HCT116 (cell line): Measurements from ENCODE around the gene RBMS1. TPM values are rescaled to one million over a fixed set of nuclear protein-coding genes. Genes with fewer than 3 reads are reported as not detected.

ENCODE experiments used
- ATAC-seq: fragments of 200-7000 bp; cut with Tn5 transposase; 2 replicates; pipeline ENCODE4 v1.9.1; 2020; ENCODE audit warnings: mild to moderate bottlenecking, moderate library complexity
- BruUV-seq: library from RNA; stranded (reverse); fragments of 400-500 nt; replicated peaks from 2 replicates; lab custom pipeline; 2021; lab: Mats Ljungman, UMichigan
- CTCF ChIA-PET: fragments of 300-600 bp; sonication (Branson Sonifier 250); formaldehyde crosslinking; loops from one replicate; lab custom pipeline; 2021; ENCODE audit warnings: antibody characterized with exemption; lab: Charles Lee
- POLR2A ChIA-PET: fragments of 300-600, 350-600 bp; sonication (Branson Sonifier 250); formaldehyde crosslinking; loops from one replicate; lab custom pipeline; 2021; ENCODE audit warnings: antibody characterized with exemption; lab: Charles Lee
- RAD21 ChIA-PET, 2 experiments: fragments of 300-600 bp; sonication (Branson Sonifier 250); formaldehyde crosslinking; loops; one replicate each; lab custom pipeline; 2023; ENCODE audit warnings: low total read pairs in 2 of 2; ENCODE audit not compliant: uncharacterized antibody in 2 of 2, unreplicated experiment in 2 of 2, low non-redundant PET in 1 of 2; lab: Charles Lee
- DNase-seq: peaks from one replicate; pipeline ENCODE4 v3.0.0-alpha.2; 2010; ENCODE audit warnings: low read depth, low spot score
- H2AFZ ChIP-seq: fragments of 200-600 bp; shearing (Covaris generic), sonication (generic); 2 replicates; pipeline ENCODE4 v1.6.1; 2017; ENCODE audit warnings: low read depth, mixed run types, mixed read lengths, antibody characterized with exemption, low read length; ENCODE audit not compliant: poor library complexity, severe bottlenecking
- H3K27ac ChIP-seq: 2 replicates; pipeline ENCODE4 v1.5.1; 2012; ENCODE audit warnings: low read depth, low read length
- H3K27me3 ChIP-seq: fragments of 200-600 bp; sonication (generic); 2 replicates; pipeline ENCODE4 v1.6.1; 2016; ENCODE audit warnings: mixed run types, low read length, mixed read lengths; ENCODE audit not compliant: insufficient read depth
- H3K36me3 ChIP-seq, 2 experiments: fragments of 200-500 bp in 1 of 2; fragments of 200-600 bp in 1 of 2; sonication (Bioruptor generic) in 1 of 2; sonication (generic) in 1 of 2; 2 replicates each; pipeline versions ENCODE4 v1.5.1 to v1.6.1; 2014 to 2016; ENCODE audit warnings: low read length in 2 of 2, inconsistent platforms in 1 of 2, mixed read lengths in 1 of 2, mixed run types in 1 of 2; ENCODE audit not compliant: insufficient read depth in 2 of 2, control insufficient read depth in 1 of 2
- H3K4me1 ChIP-seq, 2 experiments: fragments of 200-600 bp in 1 of 2; sonication (generic) in 1 of 2; 2 replicates each; pipeline versions ENCODE4 v1.5.1 to v1.6.1; 2012 to 2017; ENCODE audit warnings: low read length in 2 of 2, inconsistent platforms in 1 of 2, mild to moderate bottlenecking in 1 of 2, mixed read lengths in 1 of 2, mixed run types in 1 of 2, moderate library complexity in 1 of 2; ENCODE audit not compliant: insufficient read depth in 2 of 2, control insufficient read depth in 1 of 2
- H3K4me2 ChIP-seq: fragments of 200-600 bp; sonication (generic); 2 replicates; pipeline ENCODE4 v1.6.1; 2017; ENCODE audit warnings: mixed run types, low read length, mixed read lengths
- H3K4me3 ChIP-seq, 2 experiments: fragments of 200-600 bp in 1 of 2; sonication (generic) in 1 of 2; replicated peaks in 1 of 2; 2 replicates each; pipeline ENCODE4 v1.5.1; 2011 to 2016; ENCODE audit warnings: low read length in 2 of 2, control low read depth in 1 of 2, low read depth in 1 of 2, mild to moderate bottlenecking in 1 of 2, mixed read lengths in 1 of 2, mixed run types in 1 of 2
- H3K79me2 ChIP-seq: fragments of 200-600 bp; sonication (generic); 2 replicates; pipeline ENCODE4 v1.6.1; 2017; ENCODE audit warnings: mild to moderate bottlenecking, mixed run types, low read length, moderate library complexity, mixed read lengths; ENCODE audit not compliant: insufficient read depth
- H3K9ac ChIP-seq: fragments of 200-600 bp; sonication (generic); 2 replicates; pipeline ENCODE4 v1.6.1; 2016; ENCODE audit warnings: low read length, mixed read lengths
- H3K9me2 ChIP-seq: fragments of 200-600 bp; sonication (generic), shearing (Covaris generic); 2 replicates; pipeline ENCODE4 v1.6.1; 2017; ENCODE audit warnings: mixed run types, mild to moderate bottlenecking, moderate library complexity; ENCODE audit not compliant: insufficient read depth
- H3K9me3 ChIP-seq, 2 experiments: fragments of 200-500 bp in 1 of 2; fragments of 200-600 bp in 1 of 2; sonication (Bioruptor generic) in 1 of 2; sonication (generic) in 1 of 2; 2 replicates each; pipeline ENCODE4 v1.6.1; 2014 to 2017; ENCODE audit warnings: low read length in 2 of 2, mixed read lengths in 2 of 2, inconsistent platforms in 1 of 2, low read depth in 1 of 2, mild to moderate bottlenecking in 1 of 2, mixed run types in 1 of 2, moderate library complexity in 1 of 2; ENCODE audit not compliant: control insufficient read depth in 1 of 2, insufficient read depth in 1 of 2
- H4K20me1 ChIP-seq: fragments of 200-600 bp; sonication (generic), shearing (Covaris generic); 2 replicates; pipeline ENCODE4 v1.6.1; 2017; ENCODE audit warnings: mixed run types, mild to moderate bottlenecking, moderate library complexity; ENCODE audit not compliant: insufficient read depth
- CEBPB ChIP-seq: IDR thresholded peaks from 2 replicates; pipeline ENCODE4 v1.6.1; 2012; ENCODE audit warnings: low read depth
- EGR1 ChIP-seq: IDR thresholded peaks from 2 replicates; pipeline ENCODE4 v1.6.1; 2012; ENCODE audit warnings: low read depth
- ELF1 ChIP-seq: IDR thresholded peaks from 2 replicates; pipeline ENCODE4 v1.6.1; 2012; ENCODE audit warnings: low read depth, borderline replicate concordance
- EZH2 ChIP-seq: fragments of 200-600 bp; sonication (generic); IDR thresholded peaks from 2 replicates; pipeline ENCODE4 v1.6.1; 2017; ENCODE audit warnings: antibody characterized with exemption, mixed run types
- EZH2phosphoT487 ChIP-seq: fragments of 200-600 bp; IDR thresholded peaks from 2 replicates; pipeline ENCODE4 v1.6.1; 2018; ENCODE audit warnings: antibody characterized with exemption, borderline replicate concordance
- FOSL1 ChIP-seq: IDR thresholded peaks from 2 replicates; pipeline ENCODE4 v1.6.1; 2012; ENCODE audit warnings: low read depth
- JUND ChIP-seq: IDR thresholded peaks from 2 replicates; pipeline ENCODE4 v1.6.1; 2012
- POLR2A ChIP-seq: IDR thresholded peaks from 2 replicates; pipeline ENCODE4 v1.7.0; 2011; ENCODE audit warnings: borderline replicate concordance; ENCODE audit not compliant: insufficient read depth, insufficient read length; ENCODE audit errors: extremely low read depth
- SIN3A ChIP-seq: IDR thresholded peaks from 2 replicates; pipeline ENCODE4 v1.6.1; 2012; ENCODE audit warnings: low read depth
- SP1 ChIP-seq: IDR thresholded peaks from 2 replicates; pipeline ENCODE4 v1.6.1; 2012; ENCODE audit warnings: low read depth
- ZFX ChIP-seq: fragments of 450-650 bp; IDR thresholded peaks from 2 replicates; pipeline ENCODE4 v1.6.1; 2017
- ZNF274 ChIP-seq: fragments of 200-500 bp; sonication (Bioruptor generic); IDR thresholded peaks from 2 replicates; pipeline ENCODE4 v1.6.1; 2014; ENCODE audit warnings: mild to moderate bottlenecking, low read depth, low read length, inconsistent platforms
- intact Hi-C: fragments of 100-400 bp; cut with micrococcal nuclease; formaldehyde crosslinking; loops from 2 replicates; pipeline ENCODE4 v1.10.0; 2022
- total RNA-seq: library from RNA; stranded (reverse); gene quantifications from one replicate; pipeline ENCODE4 v1.2.1, GENCODE V29; 2021; ENCODE audit not compliant: unreplicated experiment
- TF ChIP-seq, protein P1 (sequence below): IDR thresholded peaks from 2 replicates; pipeline ENCODE4 v1.6.1; 2012
- TF ChIP-seq, protein P2 (sequence below), 3 experiments: fragments of 200-600 bp in 1 of 3; sonication (generic) in 1 of 3; IDR thresholded peaks in 2 of 3; conservative IDR thresholded peaks in 1 of 3; 2 replicates each; pipeline ENCODE4 v1.5.1; 2012 to 2017; ENCODE audit warnings: low read depth in 2 of 3, low read length in 2 of 3, antibody characterized with exemption in 1 of 3, borderline replicate concordance in 1 of 3, control low read depth in 1 of 3, mild to moderate bottlenecking in 1 of 3, mixed read lengths in 1 of 3, mixed run types in 1 of 3, moderate library complexity in 1 of 3; ENCODE audit not compliant: insufficient read depth in 1 of 3

Gene RBMS1
- total RNA-seq, 1 experiment from 2014 or later, result 17.6 TPM

DNA sequence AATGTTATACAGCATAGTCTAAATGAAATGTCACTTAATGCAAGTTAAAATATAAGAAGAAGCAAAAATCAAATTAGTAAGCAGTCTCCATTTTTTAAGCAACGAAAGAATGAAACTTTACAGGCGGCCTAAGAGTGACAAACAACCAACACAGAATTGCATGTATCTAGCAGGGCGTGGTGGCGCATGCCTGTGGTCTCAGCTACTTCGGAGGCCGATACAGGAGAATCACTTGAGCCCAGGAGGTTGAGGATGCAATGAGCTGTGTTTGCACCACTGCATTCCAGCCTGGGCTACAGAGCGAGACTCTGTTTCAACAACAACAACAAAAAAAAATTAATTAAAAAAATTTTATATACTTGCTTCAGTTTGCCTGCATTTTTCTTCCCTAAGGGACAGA lies 16.6 kb downstream of the RBMS1 start:
- Histone ChIP-seq H2AFZ (no peak overlapping the region), H3K9me3 (no peaks in the 10 kb centered on the region)
- no peak for DNase-seq
- TF ChIP-seq EGR1 (no peak), EZH2phosphoT487 (no peak), SP1 (no peak), ELF1 (no peak), ZFX (no peak), SIN3A (no peak), EZH2 (no peak), CEBPB (no peak), ZNF274 (no peak), POLR2A (no peak), FOSL1 (no peak)
- TF ChIP-seq, protein P1, sequence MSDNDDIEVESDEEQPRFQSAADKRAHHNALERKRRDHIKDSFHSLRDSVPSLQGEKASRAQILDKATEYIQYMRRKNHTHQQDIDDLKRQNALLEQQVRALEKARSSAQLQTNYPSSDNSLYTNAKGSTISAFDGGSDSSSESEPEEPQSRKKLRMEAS, result no peak
- TF ChIP-seq, all 23 proteins: peak for 0
- H3K79me2 ChIP-seq, result no peaks in the 10 kb centered on the region
- no peak overlapping the region for H3K4me3 ChIP-seq
- H3K9me2 ChIP-seq, result no peaks in the 10 kb centered on the region
- ATAC-seq, result no peak
- H3K4me1 ChIP-seq, result no peaks in the 10 kb centered on the region
- ChIA-PET RAD21 (no interaction called here), CTCF (no interaction called here), POLR2A (no interaction called here)
- intact Hi-C loops, result no loop called here
- no peaks in the 10 kb centered on the region for H3K27me3 ChIP-seq
- H3K36me3 ChIP-seq, result no peaks in the 10 kb centered on the region
- no peaks in the 10 kb centered on the region for H4K20me1 ChIP-seq
- no peak overlapping the region for H3K4me2 ChIP-seq
- BruUV-seq, result no TSS peak
- H3K9ac ChIP-seq, result no peak overlapping the region
- no peak overlapping the region for H3K27ac ChIP-seq

DNA sequence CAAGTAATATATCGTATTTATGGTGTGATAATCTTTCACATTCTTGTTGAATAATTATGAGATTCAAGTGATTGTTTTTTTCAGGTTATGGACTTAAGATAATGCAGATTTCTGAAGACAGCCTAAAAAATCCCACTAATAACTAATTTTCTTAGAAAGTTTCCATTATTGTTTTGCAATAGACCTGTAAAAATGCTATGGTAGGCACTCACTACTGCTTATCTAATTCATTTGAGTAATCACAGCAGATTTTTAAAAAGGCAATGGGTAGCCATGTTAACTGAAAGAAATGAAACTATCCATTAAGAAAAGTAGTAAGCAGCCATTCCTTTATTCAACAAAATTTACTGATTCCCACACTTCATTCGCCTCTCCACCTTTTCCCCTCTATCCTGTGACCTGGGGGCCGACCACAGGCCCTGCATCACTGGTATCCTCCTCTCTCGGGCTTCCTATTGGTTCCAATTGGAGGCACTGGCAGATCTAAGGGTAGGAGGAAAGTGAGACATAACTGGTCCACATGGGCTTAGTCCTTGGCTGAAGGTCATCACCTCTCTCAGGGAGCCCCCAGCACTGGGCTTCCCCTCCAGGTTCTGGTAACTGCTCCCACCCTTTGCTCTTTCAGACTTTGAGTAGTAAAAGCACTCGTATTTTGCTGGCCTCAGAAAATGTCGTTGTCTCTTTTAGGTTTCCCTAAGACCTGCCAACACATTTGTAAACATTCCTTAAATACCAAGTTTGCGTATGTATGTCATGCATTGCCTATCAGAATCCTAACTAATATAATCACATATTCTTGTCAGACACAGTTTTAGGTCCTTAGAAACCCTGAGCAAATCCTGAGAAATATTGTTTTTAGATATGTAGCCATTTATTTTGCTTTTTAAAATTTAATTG lies 18.5 kb downstream of the RBMS1 start:
- no peak overlapping the region for H2AFZ ChIP-seq
- H4K20me1 ChIP-seq, result no peaks in the 10 kb centered on the region
- ATAC-seq (no peak), DNase-seq (no peak)
- H3K9me2 ChIP-seq, result no peaks in the 10 kb centered on the region
- no TSS peak for BruUV-seq
- no peaks in the 10 kb centered on the region for H3K79me2 ChIP-seq
- CTCF ChIA-PET, result no interaction called here
- H3K27ac ChIP-seq, result no peak overlapping the region
- no peak overlapping the region for H3K9ac ChIP-seq
- no peaks in the 10 kb centered on the region for H3K4me1 ChIP-seq
- H3K36me3 ChIP-seq, result no peaks in the 10 kb centered on the region
- intact Hi-C loops, result no loop called here
- H3K4me2 ChIP-seq, result no peak overlapping the region
- no peak overlapping the region for H3K4me3 ChIP-seq
- no peaks in the 10 kb centered on the region for H3K9me3 ChIP-seq
- H3K27me3 ChIP-seq, result no peaks in the 10 kb centered on the region
- RAD21 ChIA-PET, result no interaction called here
- POLR2A ChIA-PET, result no interaction called here
- TF ChIP-seq POLR2A, result no peak
- TF ChIP-seq, protein P1, result no peak
- TF ChIP-seq SP1, result no peak
- TF ChIP-seq JUND, result no peak
- TF ChIP-seq SIN3A, result no peak
- TF ChIP-seq ZNF274, result no peak
- TF ChIP-seq, protein P2, sequence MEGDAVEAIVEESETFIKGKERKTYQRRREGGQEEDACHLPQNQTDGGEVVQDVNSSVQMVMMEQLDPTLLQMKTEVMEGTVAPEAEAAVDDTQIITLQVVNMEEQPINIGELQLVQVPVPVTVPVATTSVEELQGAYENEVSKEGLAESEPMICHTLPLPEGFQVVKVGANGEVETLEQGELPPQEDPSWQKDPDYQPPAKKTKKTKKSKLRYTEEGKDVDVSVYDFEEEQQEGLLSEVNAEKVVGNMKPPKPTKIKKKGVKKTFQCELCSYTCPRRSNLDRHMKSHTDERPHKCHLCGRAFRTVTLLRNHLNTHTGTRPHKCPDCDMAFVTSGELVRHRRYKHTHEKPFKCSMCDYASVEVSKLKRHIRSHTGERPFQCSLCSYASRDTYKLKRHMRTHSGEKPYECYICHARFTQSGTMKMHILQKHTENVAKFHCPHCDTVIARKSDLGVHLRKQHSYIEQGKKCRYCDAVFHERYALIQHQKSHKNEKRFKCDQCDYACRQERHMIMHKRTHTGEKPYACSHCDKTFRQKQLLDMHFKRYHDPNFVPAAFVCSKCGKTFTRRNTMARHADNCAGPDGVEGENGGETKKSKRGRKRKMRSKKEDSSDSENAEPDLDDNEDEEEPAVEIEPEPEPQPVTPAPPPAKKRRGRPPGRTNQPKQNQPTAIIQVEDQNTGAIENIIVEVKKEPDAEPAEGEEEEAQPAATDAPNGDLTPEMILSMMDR (IDR thresholded peaks at IDR 0.05 in 2 of 3, conservative IDR thresholded peaks at IDR 0.05 in 1 of 3; ENCODE audit: borderline replicate concordance in 1 of 3, insufficient read depth in 1 of 3, low read depth in 2 of 3, low read length in 2 of 3), result no peak
- TF ChIP-seq ZFX, result no peak
- no peak for TF ChIP-seq ELF1
